Measurements from ENCODE around the gene GUCA1A. TPM values are rescaled to one million over a fixed set of nuclear protein-coding genes. Genes with fewer than 3 reads are reported as not detected.

The GUCA1A gene
- total RNA-seq (2021): 16.5 and 17.2 TPM in 2 replicates
- long read RNA-seq, partial matches to known transcripts: 86 of 87 reads
- long read RNA-seq, other reads (novel, unspliced or antisense): 1 of 87 reads

DNA sequence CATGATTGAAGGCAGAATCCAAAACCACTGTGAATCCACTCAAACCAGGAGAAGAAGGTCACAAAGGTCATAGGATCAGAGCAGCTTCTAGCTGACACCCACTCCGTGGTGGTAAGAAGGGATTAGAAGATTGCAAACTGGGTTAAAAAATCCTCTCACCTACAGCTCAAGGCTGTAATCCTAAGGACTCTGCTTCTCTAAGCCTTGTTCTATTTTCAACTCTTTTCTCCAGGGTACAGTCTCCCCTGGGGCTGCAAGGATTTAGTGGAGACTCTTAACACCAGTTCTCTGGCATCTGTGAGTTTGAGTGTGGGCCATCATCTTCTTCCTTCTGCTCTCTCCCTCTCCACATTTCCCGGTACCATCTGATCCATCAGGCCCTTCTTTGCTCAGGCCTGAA is at the start of gene GUCA1A:
Gene GUCA1A, plus strand, starts transcription at position 264 of the 400 bp plus-strand sequence. CDS start 250 bp downstream, outside the sequence.
- H2BK20ac ChIP-seq (ENCODE audit: low read depth, low read length, poor library complexity, severe bottlenecking): no peak within 1 kb of the TSS
- H3K18ac ChIP-seq (ENCODE audit: insufficient read length, low read depth, low read length): no peak within 1 kb of the TSS
- H3K56ac ChIP-seq (ENCODE audit: insufficient read length, low read depth, low read length): no peak within 1 kb of the TSS
- no peak within 1 kb of the TSS for H3K9ac ChIP-seq (ENCODE audit: extremely low read depth, insufficient read length, low read length)
- H3K27me3 ChIP-seq (ENCODE audit: insufficient read depth, low read length): no peaks in the 10 kb centered on the region
- no peak within 1 kb of the TSS for H3K4ac ChIP-seq (ENCODE audit: low read depth, low read length)
- no peaks in the 10 kb centered on the region for H3K79me2 ChIP-seq (ENCODE audit: insufficient read depth, low read length)
- no peak for DNase-seq
- H2AK5ac ChIP-seq (ENCODE audit: insufficient read length, low read length): no peak within 1 kb of the TSS
- H3K4me2 ChIP-seq (ENCODE audit: insufficient read depth, insufficient read length, low read length): no peak within 1 kb of the TSS
- no peak within 1 kb of the TSS for H2AFZ ChIP-seq (ENCODE audit: low read length)
- H2BK12ac ChIP-seq (ENCODE audit: insufficient read length, low read depth, low read length): no peak within 1 kb of the TSS
- no peak within 1 kb of the TSS for H2BK15ac ChIP-seq (ENCODE audit: low read depth, low read length)
- no peak within 1 kb of the TSS for H2BK5ac ChIP-seq (ENCODE audit: insufficient read length, low read length)
- no peaks in the 10 kb centered on the region; the same call in 1 of the 2 replicates for H3K4me1 ChIP-seq (ENCODE audit: insufficient read depth, low read length)
- no peaks in the 10 kb centered on the region for H3K9me3 ChIP-seq (ENCODE audit: control insufficient read depth, low read depth, low read length)
- H4K20me1 ChIP-seq (ENCODE audit: control insufficient read depth, insufficient read depth, insufficient read length): no peaks in the 10 kb centered on the region
- peaks cover 36 to 48% of the 10 kb centered on the region in 2 experiments for H3K4me1 Mint-ChIP-seq
- no CpG with 5 or more reads among the region's 2 CpGs for WGBS (ENCODE audit: extremely low coverage, insufficient read length, low lambda C conversion rate)
- no peak within 1 kb of the TSS for H2BK120ac ChIP-seq (ENCODE audit: low read depth, low read length, poor library complexity, severe bottlenecking)
- no peak within 1 kb of the TSS for H3K27ac ChIP-seq (ENCODE audit: insufficient read length, low read depth, low read length)
- H3K27ac Mint-ChIP-seq: peak within 1 kb of the TSS in 1 of 3 experiments; percentile 87; a peak in 2 of 7 replicates
- no peak within 1 kb of the TSS for H4K5ac ChIP-seq (ENCODE audit: insufficient read length, low read depth, low read length)
- H4K8ac ChIP-seq (replicated peaks; ENCODE audit: insufficient read length, low read depth, low read length): no peak within 1 kb of the TSS
- H3K23me2 ChIP-seq (ENCODE audit: insufficient read length, low read depth, low read length, poor library complexity, severe bottlenecking): peaks cover 6% of the 10 kb centered on the region
- H3K36me3 Mint-ChIP-seq (ENCODE audit: insufficient read depth in 1 of 3, low read depth in 3 of 3): no peaks in the 10 kb centered on the region; a peak in 1 of 7 replicates
- no peaks in the 10 kb centered on the region for H3K79me1 ChIP-seq (ENCODE audit: insufficient read depth, low read depth, low read length, poor library complexity, severe bottlenecking)
- H4K91ac ChIP-seq (ENCODE audit: insufficient read length, low read depth, low read length): no peak within 1 kb of the TSS
- H3K27me3 Mint-ChIP-seq (ENCODE audit: low read depth): peaks cover 6% of the 10 kb centered on the region
- no peak within 1 kb of the TSS for H3K4me3 Mint-ChIP-seq
- no peak within 1 kb of the TSS for H3K23ac ChIP-seq (ENCODE audit: insufficient read length, low read depth, low read length)
- H3K9me3 Mint-ChIP-seq: no peaks in the 10 kb centered on the region; a peak in 2 of 5 replicates
- TF ChIP-seq, protein P1, sequence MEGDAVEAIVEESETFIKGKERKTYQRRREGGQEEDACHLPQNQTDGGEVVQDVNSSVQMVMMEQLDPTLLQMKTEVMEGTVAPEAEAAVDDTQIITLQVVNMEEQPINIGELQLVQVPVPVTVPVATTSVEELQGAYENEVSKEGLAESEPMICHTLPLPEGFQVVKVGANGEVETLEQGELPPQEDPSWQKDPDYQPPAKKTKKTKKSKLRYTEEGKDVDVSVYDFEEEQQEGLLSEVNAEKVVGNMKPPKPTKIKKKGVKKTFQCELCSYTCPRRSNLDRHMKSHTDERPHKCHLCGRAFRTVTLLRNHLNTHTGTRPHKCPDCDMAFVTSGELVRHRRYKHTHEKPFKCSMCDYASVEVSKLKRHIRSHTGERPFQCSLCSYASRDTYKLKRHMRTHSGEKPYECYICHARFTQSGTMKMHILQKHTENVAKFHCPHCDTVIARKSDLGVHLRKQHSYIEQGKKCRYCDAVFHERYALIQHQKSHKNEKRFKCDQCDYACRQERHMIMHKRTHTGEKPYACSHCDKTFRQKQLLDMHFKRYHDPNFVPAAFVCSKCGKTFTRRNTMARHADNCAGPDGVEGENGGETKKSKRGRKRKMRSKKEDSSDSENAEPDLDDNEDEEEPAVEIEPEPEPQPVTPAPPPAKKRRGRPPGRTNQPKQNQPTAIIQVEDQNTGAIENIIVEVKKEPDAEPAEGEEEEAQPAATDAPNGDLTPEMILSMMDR (conservative IDR thresholded peaks at IDR 0.05): no peak
- no peak within 1 kb of the TSS for H3K14ac ChIP-seq (ENCODE audit: insufficient read depth, low read length)
- H3T11ph ChIP-seq (ENCODE audit: low read length): no peak within 1 kb of the TSS
